HepG2 (cell line): ENCODE measurements around the gene TNFRSF6B. TPM values are rescaled to one million over a fixed set of nuclear protein-coding genes. Genes with fewer than 3 reads are reported as not detected.

ENCODE experiments used
- BORCS8-MEF2B ChIP-seq: sonication (generic); formaldehyde crosslinking; IDR thresholded peaks from 2 replicates; pipeline ENCODE4 v1.8.0; 2022; ENCODE audit warnings: mild to moderate bottlenecking, missing genetic modification reagents
- GZF1 ChIP-seq: sonication (generic); formaldehyde crosslinking; IDR thresholded peaks from 2 replicates; pipeline ENCODE4 v1.5.1; 2020; ENCODE audit warnings: mild to moderate bottlenecking, missing genetic modification reagents
- NFKBIZ ChIP-seq: IDR thresholded peaks from 2 replicates; pipeline ENCODE4 v1.6.1; 2018; ENCODE audit warnings: missing genetic modification reagents, missing compliant biosample characterization
- NR2C2 ChIP-seq: sonication (generic); formaldehyde crosslinking; IDR thresholded peaks from 2 replicates; pipeline ENCODE4 v1.4.0; 2020; ENCODE audit warnings: missing genetic modification reagents, mild to moderate bottlenecking, moderate library complexity, borderline replicate concordance
- NR2F6 ChIP-seq, 2 experiments: IDR thresholded peaks; 2 replicates each; pipeline ENCODE4 v1.6.1; 2016; ENCODE audit warnings: antibody characterized with exemption in 1 of 2, mild to moderate bottlenecking in 1 of 2
- PHF21A ChIP-seq: sonication (generic); formaldehyde crosslinking; IDR thresholded peaks from 2 replicates; pipeline ENCODE4 v1.5.0; 2020; ENCODE audit warnings: mild to moderate bottlenecking, missing genetic modification reagents
- PPARG ChIP-seq: conservative IDR thresholded peaks from 2 replicates; pipeline ENCODE4 v1.6.1; 2016; ENCODE audit warnings: missing biosample characterization, missing genetic modification reagents
- SIN3A ChIP-seq: IDR thresholded peaks from 2 replicates; pipeline ENCODE4 v1.6.1; 2011; ENCODE audit warnings: low read depth, mild to moderate bottlenecking, control low read depth, low read length, borderline replicate concordance
- TBX2 ChIP-seq: sonication (generic); formaldehyde crosslinking; IDR thresholded peaks from 2 replicates; pipeline ENCODE4 v1.5.0; 2020; ENCODE audit warnings: missing genetic modification reagents, mild to moderate bottlenecking, borderline replicate concordance
- TIGD3 ChIP-seq: sonication (generic); formaldehyde crosslinking; IDR thresholded peaks from 2 replicates; pipeline ENCODE4 v1.5.1; 2020; ENCODE audit warnings: mild to moderate bottlenecking, missing genetic modification reagents, borderline replicate concordance
- ZNF235 ChIP-seq: sonication (generic); formaldehyde crosslinking; IDR thresholded peaks from 2 replicates; pipeline ENCODE4 v1.8.1; 2023; ENCODE audit warnings: mild to moderate bottlenecking, missing genetic modification reagents, borderline replicate concordance
- ZNF550 ChIP-seq: sonication (generic); formaldehyde crosslinking; IDR thresholded peaks from 2 replicates; pipeline ENCODE4 v1.4.0; 2020; ENCODE audit warnings: mild to moderate bottlenecking, missing genetic modification reagents, borderline replicate concordance
- ZNF619 ChIP-seq: sonication (generic); formaldehyde crosslinking; IDR thresholded peaks from 2 replicates; pipeline ENCODE4 v1.4.0; 2020; ENCODE audit warnings: mild to moderate bottlenecking, missing genetic modification reagents
- ZNF766 ChIP-seq: sonication (generic); formaldehyde crosslinking; IDR thresholded peaks from 2 replicates; pipeline ENCODE4 v1.5.0; 2020; ENCODE audit warnings: missing genetic modification reagents, borderline replicate concordance
- ZNF780A ChIP-seq: sonication (generic); formaldehyde crosslinking; IDR thresholded peaks from 2 replicates; pipeline ENCODE4 v1.8.0; 2022; ENCODE audit warnings: mild to moderate bottlenecking, missing genetic modification reagents, moderate library complexity
- polyA plus RNA-seq, 8 experiments: library from polyadenylated mRNA; depleted of rRNA in 3 of 8; stranded (reverse) in 7 of 8; unstranded in 1 of 8; fragments of >200 nt; fragmentation: Illumina TruSeq in 4 of 8; extraction: Trizol in 4 of 8; gene quantifications; 2 replicates each; pipeline versions ENCODE4 v1.2.1 to v1.2.3, GENCODE V29; 2011 to 2016; ENCODE audit warnings: low read depth in 4 of 8, missing spikeins in 1 of 8, mixed read lengths in 1 of 8; ENCODE audit not compliant: insufficient read depth in 1 of 8
- total RNA-seq, 5 experiments: library from RNA; depleted of rRNA; stranded (reverse); fragments of >200 nt; fragmentation: Illumina TruSeq; extraction: Trizol; gene quantifications; 2 replicates each; pipeline ENCODE4 v1.2.3, GENCODE V29; 2016; ENCODE audit warnings: low read depth in 1 of 5
- TF ChIP-seq, protein P1 (sequence below): sonication (generic); formaldehyde crosslinking; IDR thresholded peaks from 2 replicates; pipeline ENCODE4 v1.9.0; 2021; ENCODE audit warnings: mild to moderate bottlenecking, missing genetic modification reagents
- TF ChIP-seq, protein P2 (sequence below), 2 experiments: sonication (generic) in 1 of 2; formaldehyde crosslinking in 1 of 2; IDR thresholded peaks; 2 replicates each; pipeline versions ENCODE4 v1.5.1 to v1.6.1; 2011 to 2020; ENCODE audit warnings: borderline replicate concordance in 1 of 2, low read depth in 1 of 2, low read length in 1 of 2, mild to moderate bottlenecking in 1 of 2, missing genetic modification reagents in 1 of 2, moderate library complexity in 1 of 2
- TF ChIP-seq, protein P3 (sequence below): IDR thresholded peaks from 2 replicates; pipeline ENCODE4 v1.6.1; 2018; ENCODE audit warnings: missing genetic modification reagents, mild to moderate bottlenecking, missing compliant biosample characterization

The TNFRSF6B gene
- total and polyA plus RNA-seq, 2 of the 13 experiments (the other 11 are each of a cell fraction or from before 2014, with no cell fraction given), result 0.24 TPM; not detected in 1

DNA sequence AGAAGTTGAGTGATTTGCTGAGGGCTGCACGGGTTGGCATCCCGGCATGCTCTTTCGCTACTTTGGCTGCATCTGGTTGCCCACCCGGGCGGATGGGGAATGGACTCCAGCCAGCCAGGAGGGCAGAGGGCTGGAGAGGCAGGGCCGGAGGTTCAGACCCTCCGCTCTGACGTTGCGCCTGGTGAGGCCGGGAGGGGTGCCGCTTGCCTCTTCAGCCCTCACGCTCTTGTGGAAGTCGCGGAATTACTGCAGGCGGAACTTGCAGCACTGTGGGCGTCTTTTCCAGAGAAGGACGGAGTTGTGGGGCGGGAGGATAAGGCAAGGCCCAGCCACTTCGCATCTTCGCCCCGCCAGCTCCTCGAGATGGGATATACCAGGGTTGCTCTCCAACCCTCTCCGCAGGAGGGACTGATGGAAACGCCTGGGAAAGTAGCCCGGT lies 37.7 kb upstream of the TNFRSF6B start (continued):
- TF ChIP-seq, protein P1, sequence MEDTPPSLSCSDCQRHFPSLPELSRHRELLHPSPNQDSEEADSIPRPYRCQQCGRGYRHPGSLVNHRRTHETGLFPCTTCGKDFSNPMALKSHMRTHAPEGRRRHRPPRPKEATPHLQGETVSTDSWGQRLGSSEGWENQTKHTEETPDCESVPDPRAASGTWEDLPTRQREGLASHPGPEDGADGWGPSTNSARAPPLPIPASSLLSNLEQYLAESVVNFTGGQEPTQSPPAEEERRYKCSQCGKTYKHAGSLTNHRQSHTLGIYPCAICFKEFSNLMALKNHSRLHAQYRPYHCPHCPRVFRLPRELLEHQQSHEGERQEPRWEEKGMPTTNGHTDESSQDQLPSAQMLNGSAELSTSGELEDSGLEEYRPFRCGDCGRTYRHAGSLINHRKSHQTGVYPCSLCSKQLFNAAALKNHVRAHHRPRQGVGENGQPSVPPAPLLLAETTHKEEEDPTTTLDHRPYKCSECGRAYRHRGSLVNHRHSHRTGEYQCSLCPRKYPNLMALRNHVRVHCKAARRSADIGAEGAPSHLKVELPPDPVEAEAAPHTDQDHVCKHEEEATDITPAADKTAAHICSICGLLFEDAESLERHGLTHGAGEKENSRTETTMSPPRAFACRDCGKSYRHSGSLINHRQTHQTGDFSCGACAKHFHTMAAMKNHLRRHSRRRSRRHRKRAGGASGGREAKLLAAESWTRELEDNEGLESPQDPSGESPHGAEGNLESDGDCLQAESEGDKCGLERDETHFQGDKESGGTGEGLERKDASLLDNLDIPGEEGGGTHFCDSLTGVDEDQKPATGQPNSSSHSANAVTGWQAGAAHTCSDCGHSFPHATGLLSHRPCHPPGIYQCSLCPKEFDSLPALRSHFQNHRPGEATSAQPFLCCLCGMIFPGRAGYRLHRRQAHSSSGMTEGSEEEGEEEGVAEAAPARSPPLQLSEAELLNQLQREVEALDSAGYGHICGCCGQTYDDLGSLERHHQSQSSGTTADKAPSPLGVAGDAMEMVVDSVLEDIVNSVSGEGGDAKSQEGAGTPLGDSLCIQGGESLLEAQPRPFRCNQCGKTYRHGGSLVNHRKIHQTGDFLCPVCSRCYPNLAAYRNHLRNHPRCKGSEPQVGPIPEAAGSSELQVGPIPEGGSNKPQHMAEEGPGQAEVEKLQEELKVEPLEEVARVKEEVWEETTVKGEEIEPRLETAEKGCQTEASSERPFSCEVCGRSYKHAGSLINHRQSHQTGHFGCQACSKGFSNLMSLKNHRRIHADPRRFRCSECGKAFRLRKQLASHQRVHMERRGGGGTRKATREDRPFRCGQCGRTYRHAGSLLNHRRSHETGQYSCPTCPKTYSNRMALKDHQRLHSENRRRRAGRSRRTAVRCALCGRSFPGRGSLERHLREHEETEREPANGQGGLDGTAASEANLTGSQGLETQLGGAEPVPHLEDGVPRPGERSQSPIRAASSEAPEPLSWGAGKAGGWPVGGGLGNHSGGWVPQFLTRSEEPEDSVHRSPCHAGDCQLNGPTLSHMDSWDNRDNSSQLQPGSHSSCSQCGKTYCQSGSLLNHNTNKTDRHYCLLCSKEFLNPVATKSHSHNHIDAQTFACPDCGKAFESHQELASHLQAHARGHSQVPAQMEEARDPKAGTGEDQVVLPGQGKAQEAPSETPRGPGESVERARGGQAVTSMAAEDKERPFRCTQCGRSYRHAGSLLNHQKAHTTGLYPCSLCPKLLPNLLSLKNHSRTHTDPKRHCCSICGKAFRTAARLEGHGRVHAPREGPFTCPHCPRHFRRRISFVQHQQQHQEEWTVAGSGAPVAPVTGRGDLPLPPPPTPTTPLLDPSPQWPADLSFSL (CRISPR knock-in tag), result no peak
- TF ChIP-seq ZNF780A (CRISPR knock-in tag), result no peak
- no peak for TF ChIP-seq BORCS8-MEF2B (CRISPR knock-in tag)
- TF ChIP-seq ZNF766 (CRISPR knock-in tag), result 0 out of 2 replicates have a peak, but pooled peaks have one; percentile 24
- TF ChIP-seq PHF21A (CRISPR knock-in tag), result peak; percentile 36; the same call in 1 of the 2 replicates
- TF ChIP-seq ZNF235 (CRISPR knock-in tag), result 0 out of 2 replicates have a peak, but pooled peaks have one; percentile 60
- no peak for TF ChIP-seq GZF1
- TF ChIP-seq, protein P2, sequence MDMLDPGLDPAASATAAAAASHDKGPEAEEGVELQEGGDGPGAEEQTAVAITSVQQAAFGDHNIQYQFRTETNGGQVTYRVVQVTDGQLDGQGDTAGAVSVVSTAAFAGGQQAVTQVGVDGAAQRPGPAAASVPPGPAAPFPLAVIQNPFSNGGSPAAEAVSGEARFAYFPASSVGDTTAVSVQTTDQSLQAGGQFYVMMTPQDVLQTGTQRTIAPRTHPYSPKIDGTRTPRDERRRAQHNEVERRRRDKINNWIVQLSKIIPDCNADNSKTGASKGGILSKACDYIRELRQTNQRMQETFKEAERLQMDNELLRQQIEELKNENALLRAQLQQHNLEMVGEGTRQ (IDR thresholded peaks at IDR 0.05; ENCODE audit: low read depth, low read length), result no peak
- TF ChIP-seq, protein P2 (CRISPR knock-in tag; IDR thresholded peaks at IDR 0.05; ENCODE audit: borderline replicate concordance), result 0 out of 2 replicates have a peak, but pooled peaks have one; percentile 25
- peak; percentile 8; the same call in 1 of the 2 replicates for TF ChIP-seq NR2C2 (CRISPR knock-in tag)
- TF ChIP-seq TIGD3 (CRISPR knock-in tag), result peak; percentile 75; the same call in 1 of the 2 replicates
- TF ChIP-seq, protein P3, sequence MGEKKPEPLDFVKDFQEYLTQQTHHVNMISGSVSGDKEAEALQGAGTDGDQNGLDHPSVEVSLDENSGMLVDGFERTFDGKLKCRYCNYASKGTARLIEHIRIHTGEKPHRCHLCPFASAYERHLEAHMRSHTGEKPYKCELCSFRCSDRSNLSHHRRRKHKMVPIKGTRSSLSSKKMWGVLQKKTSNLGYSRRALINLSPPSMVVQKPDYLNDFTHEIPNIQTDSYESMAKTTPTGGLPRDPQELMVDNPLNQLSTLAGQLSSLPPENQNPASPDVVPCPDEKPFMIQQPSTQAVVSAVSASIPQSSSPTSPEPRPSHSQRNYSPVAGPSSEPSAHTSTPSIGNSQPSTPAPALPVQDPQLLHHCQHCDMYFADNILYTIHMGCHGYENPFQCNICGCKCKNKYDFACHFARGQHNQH (CRISPR knock-in tag), result no peak; the same call in 1 of the 2 replicates
- no peak for TF ChIP-seq NR2F6 (IDR thresholded peaks at IDR 0.05)
- no peak; the same call in 1 of the 2 replicates for TF ChIP-seq NR2F6 (CRISPR knock-in tag; IDR thresholded peaks at IDR 0.05)
- TF ChIP-seq ZNF619 (CRISPR knock-in tag), result peak; percentile 33; the same call in 1 of the 2 replicates
- TF ChIP-seq ZNF550 (CRISPR knock-in tag), result 0 out of 2 replicates have a peak, but pooled peaks have one; percentile 23
- peak; percentile 57; the same call in 1 of the 2 replicates for TF ChIP-seq TBX2 (CRISPR knock-in tag)
- TF ChIP-seq NFKBIZ (CRISPR knock-in tag), result no peak
- TF ChIP-seq PPARG (CRISPR knock-in tag), result no peak
- 0 out of 2 replicates have a peak, but pooled peaks have one; percentile 5 for TF ChIP-seq SIN3A
